ENCODE data around the gene PBX3. TPM values are rescaled to one million over a fixed set of nuclear protein-coding genes. Genes with fewer than 3 reads are reported as not detected.

The PBX3 gene
- total and polyA plus RNA-seq, 9 of the 15 experiments (the other 6 are each of a cell fraction or from before 2014, with no cell fraction given) = 0.14 to 5.8 (median 0.92) TPM

DNA sequence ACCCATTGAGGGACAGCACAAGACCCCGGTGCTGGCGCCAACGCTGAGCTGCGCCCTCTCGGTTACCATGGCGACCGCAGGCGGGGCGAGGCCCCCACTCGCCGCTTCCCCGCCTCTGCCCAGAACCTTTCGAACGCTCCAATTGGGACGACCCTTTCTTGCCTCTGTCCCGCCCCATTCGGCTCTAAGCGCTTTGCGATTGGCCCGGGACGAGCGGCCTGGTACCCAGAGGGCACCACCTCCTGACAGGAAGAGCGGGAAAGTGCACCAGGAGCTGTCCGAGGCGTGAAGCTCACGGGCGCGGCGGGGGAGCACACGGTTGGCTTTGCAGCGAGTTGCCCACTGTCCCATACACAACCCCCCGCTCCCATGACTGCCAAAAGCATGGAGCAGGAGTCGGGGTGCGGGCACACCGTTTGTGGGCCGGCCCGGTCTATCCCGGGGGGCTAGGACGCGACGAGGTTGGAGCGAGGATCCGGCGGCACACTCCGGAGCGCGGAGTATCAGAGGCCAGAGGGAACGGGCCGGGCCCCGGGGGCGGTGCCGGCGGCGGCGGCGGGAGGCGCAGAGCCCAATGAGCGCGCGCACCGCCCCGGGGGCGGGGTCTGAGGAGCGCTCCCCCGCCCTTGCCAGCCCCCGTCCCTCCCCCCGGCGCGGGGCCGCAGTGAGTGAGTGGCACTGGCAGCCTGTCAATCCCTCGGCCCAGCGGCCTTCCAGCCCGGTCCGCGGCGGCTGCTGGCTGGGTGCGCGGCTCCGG, 978 bp upstream of the PBX3 start (continued):
- TF ChIP-seq AFF4 (CRISPR knock-in tag; IDR thresholded peaks at IDR 0.05) = no peak
- TF ChIP-seq PCBP2 (IDR thresholded peaks at IDR 0.05; ENCODE audit: low read depth, low read length, poor library complexity, severe bottlenecking) = no peak
- TF ChIP-seq MED1 (CRISPR knock-in tag; IDR thresholded peaks at IDR 0.05; ENCODE audit: borderline replicate concordance) = no peak
- TF ChIP-seq TBL1XR1 (IDR thresholded peaks at IDR 0.05; ENCODE audit: low read length in 2 of 2) = no peak
- TF ChIP-seq, protein P1, sequence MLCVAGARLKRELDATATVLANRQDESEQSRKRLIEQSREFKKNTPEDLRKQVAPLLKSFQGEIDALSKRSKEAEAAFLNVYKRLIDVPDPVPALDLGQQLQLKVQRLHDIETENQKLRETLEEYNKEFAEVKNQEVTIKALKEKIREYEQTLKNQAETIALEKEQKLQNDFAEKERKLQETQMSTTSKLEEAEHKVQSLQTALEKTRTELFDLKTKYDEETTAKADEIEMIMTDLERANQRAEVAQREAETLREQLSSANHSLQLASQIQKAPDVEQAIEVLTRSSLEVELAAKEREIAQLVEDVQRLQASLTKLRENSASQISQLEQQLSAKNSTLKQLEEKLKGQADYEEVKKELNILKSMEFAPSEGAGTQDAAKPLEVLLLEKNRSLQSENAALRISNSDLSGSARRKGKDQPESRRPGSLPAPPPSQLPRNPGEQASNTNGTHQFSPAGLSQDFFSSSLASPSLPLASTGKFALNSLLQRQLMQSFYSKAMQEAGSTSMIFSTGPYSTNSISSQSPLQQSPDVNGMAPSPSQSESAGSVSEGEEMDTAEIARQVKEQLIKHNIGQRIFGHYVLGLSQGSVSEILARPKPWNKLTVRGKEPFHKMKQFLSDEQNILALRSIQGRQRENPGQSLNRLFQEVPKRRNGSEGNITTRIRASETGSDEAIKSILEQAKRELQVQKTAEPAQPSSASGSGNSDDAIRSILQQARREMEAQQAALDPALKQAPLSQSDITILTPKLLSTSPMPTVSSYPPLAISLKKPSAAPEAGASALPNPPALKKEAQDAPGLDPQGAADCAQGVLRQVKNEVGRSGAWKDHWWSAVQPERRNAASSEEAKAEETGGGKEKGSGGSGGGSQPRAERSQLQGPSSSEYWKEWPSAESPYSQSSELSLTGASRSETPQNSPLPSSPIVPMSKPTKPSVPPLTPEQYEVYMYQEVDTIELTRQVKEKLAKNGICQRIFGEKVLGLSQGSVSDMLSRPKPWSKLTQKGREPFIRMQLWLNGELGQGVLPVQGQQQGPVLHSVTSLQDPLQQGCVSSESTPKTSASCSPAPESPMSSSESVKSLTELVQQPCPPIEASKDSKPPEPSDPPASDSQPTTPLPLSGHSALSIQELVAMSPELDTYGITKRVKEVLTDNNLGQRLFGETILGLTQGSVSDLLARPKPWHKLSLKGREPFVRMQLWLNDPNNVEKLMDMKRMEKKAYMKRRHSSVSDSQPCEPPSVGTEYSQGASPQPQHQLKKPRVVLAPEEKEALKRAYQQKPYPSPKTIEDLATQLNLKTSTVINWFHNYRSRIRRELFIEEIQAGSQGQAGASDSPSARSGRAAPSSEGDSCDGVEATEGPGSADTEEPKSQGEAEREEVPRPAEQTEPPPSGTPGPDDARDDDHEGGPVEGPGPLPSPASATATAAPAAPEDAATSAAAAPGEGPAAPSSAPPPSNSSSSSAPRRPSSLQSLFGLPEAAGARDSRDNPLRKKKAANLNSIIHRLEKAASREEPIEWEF (CRISPR knock-in tag; IDR thresholded peaks at IDR 0.05) = no peak
- no peak for TF ChIP-seq TCF3 (CRISPR knock-in tag; IDR thresholded peaks at IDR 0.05)
- no peak for TF ChIP-seq NR2C2 (CRISPR knock-in tag; IDR thresholded peaks at IDR 0.05)
- TF ChIP-seq NR2C2 (tag; IDR thresholded peaks at IDR 0.05) = no peak
- TF ChIP-seq HDGF (IDR thresholded peaks at IDR 0.05) = no peak
- TF ChIP-seq ZNF561 (CRISPR knock-in tag; conservative IDR thresholded peaks at IDR 0.05) = no peak
- no peak for TF ChIP-seq KHSRP (IDR thresholded peaks at IDR 0.05)
- TF ChIP-seq ZNF197 (CRISPR knock-in tag; IDR thresholded peaks at IDR 0.05; ENCODE audit: low read depth) = no peak
- no peak for TF ChIP-seq MCM2 (IDR thresholded peaks at IDR 0.05; ENCODE audit: low read depth)
